Activated CD8-positive, alpha-beta T cell treated with anti-CD3 and anti-CD28 coated beads, Interleukin-2, amount 10 ng/mL, durations not matched to agents 7 days and 5 days (primary cell): Measurements from ENCODE around the gene LRP8. TPM values are rescaled to one million over a fixed set of nuclear protein-coding genes. Genes with fewer than 3 reads are reported as not detected.
A peak's percentile ranks its signal among the peaks of the same experiment; 100 is the strongest.
"Not testable (repeated sequence)": the region's sequence is repeated elsewhere in the genome, so short reads cannot be mapped to it uniquely, and the experiment has no call there.

Experiments
- ATAC-seq: fragments of 150-1000 bp; cut with Tn5 transposase; one replicate; pipeline ENCODE4 v1.10.0; 2021; ENCODE audit warnings: moderate library complexity
- CTCF ChIA-PET: fragments of 350-600 bp; sonication (Branson Sonifier 250); formaldehyde crosslinking; loops from one replicate; lab custom pipeline; 2021; ENCODE audit warnings: antibody characterized with exemption; lab: Charles Lee
- POLR2A ChIA-PET: fragments of 350-600 bp; sonication (Branson Sonifier 250); formaldehyde crosslinking; loops from one replicate; lab custom pipeline; 2021; ENCODE audit warnings: antibody characterized with exemption; lab: Charles Lee
- DNase-seq: peaks from one replicate; pipeline ENCODE4 v3.0.0-alpha.2; 2020
- H3K27ac Mint-ChIP-seq: one replicate; pipeline ENCODE4 v1.8.0; 2021; ENCODE audit warnings: mild to moderate bottlenecking, mixed read lengths
- H3K27me3 Mint-ChIP-seq: one replicate; pipeline ENCODE4 v1.8.0; 2021; ENCODE audit warnings: low read depth, mixed read lengths
- H3K36me3 Mint-ChIP-seq: one replicate; pipeline ENCODE4 v1.8.0; 2021; ENCODE audit warnings: low read depth, mixed read lengths
- H3K4me1 Mint-ChIP-seq: one replicate; pipeline ENCODE4 v1.8.0; 2021; ENCODE audit warnings: low read depth, mixed read lengths
- H3K4me3 Mint-ChIP-seq: one replicate; pipeline ENCODE4 v1.8.0; 2021; ENCODE audit warnings: mild to moderate bottlenecking, mixed read lengths
- H3K9me3 Mint-ChIP-seq: one replicate; pipeline ENCODE4 v1.8.0; 2022; ENCODE audit warnings: mixed read lengths; ENCODE audit not compliant: insufficient read depth
- total RNA-seq, 2 experiments: library from RNA; stranded (reverse); gene quantifications; one replicate each; pipeline ENCODE4 v1.2.3, GENCODE V29; 2021

LRP8 gene
- total RNA-seq, 2 experiments from 2014 or later, result 62.7 to 71.8 TPM

- H3K27me3 Mint-ChIP-seq, result no peaks in the 10 kb centered on the region
- no peak overlapping the region for H3K4me3 Mint-ChIP-seq
- no peak overlapping the region for H3K27ac Mint-ChIP-seq
- DNase-seq (no peak), ATAC-seq (peak; percentile 24)
- H3K4me1 Mint-ChIP-seq, result peaks cover 9% of the 10 kb centered on the region
- POLR2A ChIA-PET, result interaction anchor here (0.7 kb wide), 1 partner anchor 108 kb away, joined by 3 read pairs; no protein-coding TSS in a partner anchor
- H3K36me3 Mint-ChIP-seq, result peaks cover 25% of the 10 kb centered on the region
- CTCF ChIA-PET, result interaction anchor here (4.2 to 4.5 kb wide), 2 partner anchors 8 to 107 kb away, joined by 14 to 29 read pairs; no protein-coding TSS in a partner anchor
- no peaks in the 10 kb centered on the region for H3K9me3 Mint-ChIP-seq
These were observed 41.7 kb downstream of the LRP8 start for GRCh38 chr1:53285969-53286760.

- POLR2A ChIA-PET, result interaction anchor here (0.7 kb wide), 1 partner anchor 108 kb away, joined by 3 read pairs; no protein-coding TSS in a partner anchor
- Mint-ChIP-seq H3K27ac (no peak overlapping the region), H3K36me3 (peaks cover 30% of the 10 kb centered on the region), H3K4me1 (peaks cover 9% of the 10 kb centered on the region), H3K4me3 (no peak overlapping the region), H3K9me3 (no peaks in the 10 kb centered on the region), H3K27me3 (no peaks in the 10 kb centered on the region)
- ATAC-seq (no peak), DNase-seq (no peak)
- CTCF ChIA-PET, result interaction anchor here (0.6 to 4.2 kb wide), 2 partner anchors 108 kb away, joined by 3 to 14 read pairs; no protein-coding TSS in a partner anchor
These were observed 42.3 kb downstream of the LRP8 start for GRCh38 chr1:53285546-53285945.

- ATAC-seq (no peak), DNase-seq (no peak)
- Mint-ChIP-seq H3K4me3 (no peak overlapping the region), H3K4me1 (peaks cover 9% of the 10 kb centered on the region), H3K27me3 (no peaks in the 10 kb centered on the region), H3K27ac (peak overlapping the region; percentile 34), H3K9me3 (no peaks in the 10 kb centered on the region), H3K36me3 (peaks cover 32% of the 10 kb centered on the region)
- CTCF ChIA-PET, result no interaction called here
- POLR2A ChIA-PET, result no interaction called here
These were observed 43.4 kb downstream of the LRP8 start for GRCh38 chr1:53284224-53285020.

GRCh38 chr1:53283156-53283555 is 44.7 kb downstream of the LRP8 start:
- H3K27ac Mint-ChIP-seq, H3K4me3 Mint-ChIP-seq, H3K27me3 Mint-ChIP-seq, POLR2A ChIA-PET, H3K9me3 Mint-ChIP-seq, H3K4me1 Mint-ChIP-seq, DNase-seq, ATAC-seq: not testable (repeated sequence)
- H3K36me3 Mint-ChIP-seq, result peaks cover 31% of the 10 kb centered on the region
- CTCF ChIA-PET, result interaction anchor here (10.0 kb wide), 1 partner anchor 108 kb away, joined by 167 read pairs; no protein-coding TSS in a partner anchor

GRCh38 chr1:53281133-53281532 is 46.7 kb downstream of the LRP8 start:
- Mint-ChIP-seq H3K4me3 (no peak overlapping the region), H3K36me3 (peaks cover 42% of the 10 kb centered on the region), H3K27ac (peak overlapping the region; percentile 52), H3K4me1 (no peaks in the 10 kb centered on the region), H3K9me3 (no peaks in the 10 kb centered on the region), H3K27me3 (no peaks in the 10 kb centered on the region)
- DNase-seq (no peak), ATAC-seq (no peak)
- POLR2A ChIA-PET, result no interaction called here
- CTCF ChIA-PET, result interaction anchor here (1.0 to 10.0 kb wide), 2 partner anchors 25 to 110 kb away, joined by 3 to 167 read pairs; no protein-coding TSS in a partner anchor

GRCh38 chr1:53280496-53280895 is 47.4 kb downstream of the LRP8 start:
- Mint-ChIP-seq H3K4me3 (no peak overlapping the region), H3K27ac (peak overlapping the region; percentile 52), H3K36me3 (peaks cover 45% of the 10 kb centered on the region), H3K27me3 (no peaks in the 10 kb centered on the region), H3K4me1 (no peaks in the 10 kb centered on the region), H3K9me3 (no peaks in the 10 kb centered on the region)
- CTCF ChIA-PET, result interaction anchor here (1.0 to 10.0 kb wide), 2 partner anchors 24 to 111 kb away, joined by 3 to 167 read pairs; no protein-coding TSS in a partner anchor
- no peak for DNase-seq
- POLR2A ChIA-PET, result no interaction called here
- no peak for ATAC-seq

GRCh38 chr1:53279296-53280200 is 48.3 kb downstream of the LRP8 start:
- ChIA-PET CTCF (interaction anchor here (0.8 to 10.0 kb wide), 12 partner anchors 9 to 168 kb away, joined by 3 to 167 read pairs (median 8); no protein-coding TSS in a partner anchor), POLR2A (no interaction called here)
- no peak for DNase-seq
- no peaks in the 10 kb centered on the region for H3K27me3 Mint-ChIP-seq
- H3K27ac Mint-ChIP-seq, result peak overlapping the region; percentile 30
- H3K36me3 Mint-ChIP-seq, result peaks cover 43% of the 10 kb centered on the region
- no peaks in the 10 kb centered on the region for H3K4me1 Mint-ChIP-seq
- no peak for ATAC-seq
- no peak overlapping the region for H3K4me3 Mint-ChIP-seq
- H3K9me3 Mint-ChIP-seq, result no peaks in the 10 kb centered on the region

- Mint-ChIP-seq H3K36me3 (peaks cover 48% of the 10 kb centered on the region), H3K27me3 (no peaks in the 10 kb centered on the region), H3K27ac (no peak overlapping the region), H3K9me3 (no peaks in the 10 kb centered on the region), H3K4me1 (no peaks in the 10 kb centered on the region), H3K4me3 (no peak overlapping the region)
- DNase-seq, result peak; percentile 78
- CTCF ChIA-PET, result interaction anchor here (0.6 to 10.0 kb wide), 44 partner anchors 9 to 1978 kb away, joined by 3 to 167 read pairs (median 4); partner anchors contain the start of gene DMRTB1
- peak; percentile 72 for ATAC-seq
- POLR2A ChIA-PET, result interaction anchor here (0.6 to 1.2 kb wide), 3 partner anchors 49 to 117 kb away, joined by 3 to 4 read pairs (median 3); no protein-coding TSS in a partner anchor
These were observed 49.6 kb downstream of the LRP8 start for GRCh38 chr1:53278298-53278725.

- Mint-ChIP-seq H3K36me3 (peaks cover 55% of the 10 kb centered on the region), H3K27me3 (no peaks in the 10 kb centered on the region), H3K4me1 (no peaks in the 10 kb centered on the region), H3K27ac (no peak overlapping the region), H3K9me3 (no peaks in the 10 kb centered on the region), H3K4me3 (no peak overlapping the region)
- no peak for DNase-seq
- CTCF ChIA-PET, result interaction anchor here (0.7 to 10.0 kb wide), 12 partner anchors 15 to 477 kb away, joined by 3 to 167 read pairs (median 9); no protein-coding TSS in a partner anchor
- POLR2A ChIA-PET, result no interaction called here
- ATAC-seq, result no peak
These were observed 50.5 kb downstream of the LRP8 start for GRCh38 chr1:53277326-53277725.

GRCh38 chr1:53276902-53277281 is 51.0 kb downstream of the LRP8 start:
- ATAC-seq (no peak), DNase-seq (no peak)
- no peak overlapping the region for H3K27ac Mint-ChIP-seq
- no peaks in the 10 kb centered on the region for H3K27me3 Mint-ChIP-seq
- CTCF ChIA-PET, result interaction anchor here (0.9 to 10.0 kb wide), 9 partner anchors 19 to 188 kb away, joined by 3 to 167 read pairs (median 12); no protein-coding TSS in a partner anchor
- POLR2A ChIA-PET, result no interaction called here
- H3K9me3 Mint-ChIP-seq, result no peaks in the 10 kb centered on the region
- peaks cover 54% of the 10 kb centered on the region for H3K36me3 Mint-ChIP-seq
- no peaks in the 10 kb centered on the region for H3K4me1 Mint-ChIP-seq
- H3K4me3 Mint-ChIP-seq, result no peak overlapping the region
